Fibroblast of gingiva (primary cell): ENCODE data around the gene ATP5IF1.

Source experiments
- DNase-seq: peaks from one replicate; pipeline ENCODE4 v3.0.0-alpha.2; 2011; ENCODE audit warnings: low read depth

ATP5IF1 gene

GRCh38 chr1:28235755-28236655 lies at the start of gene ATP5IF1:
Gene ATP5IF1, plus strand, starts transcription at chr1:28236124. Its CDS starts 60 bp downstream, at chr1:28236184.
- peak; percentile 97 for DNase-seq

- no peak for DNase-seq
Observed at GRCh38 chr1:28190337-28190979, 45.5 kb upstream of the ATP5IF1 start.

GRCh38 chr1:28190996-28191645 lies 44.8 kb upstream of the ATP5IF1 start:
- no peak for DNase-seq

- DNase-seq = no peak
Observed at GRCh38 chr1:28193701-28194161, 42.2 kb upstream of the ATP5IF1 start.

GRCh38 chr1:28194326-28195035 lies 41.4 kb upstream of the ATP5IF1 start:
- no peak for DNase-seq

GRCh38 chr1:28195780-28196179 lies 40.1 kb upstream of the ATP5IF1 start:
- no peak for DNase-seq

- DNase-seq = no peak
Observed at GRCh38 chr1:28196330-28196729, 39.6 kb upstream of the ATP5IF1 start.

- no peak for DNase-seq
Observed at GRCh38 chr1:28197682-28198415, 38.1 kb upstream of the ATP5IF1 start.

GRCh38 chr1:28199328-28200233 lies 36.3 kb upstream of the ATP5IF1 start:
- DNase-seq = no peak

GRCh38 chr1:28200234-28200873 lies 35.6 kb upstream of the ATP5IF1 start:
- no peak for DNase-seq

GRCh38 chr1:28205243-28205642 lies 30.7 kb upstream of the ATP5IF1 start:
- DNase-seq = no peak

GRCh38 chr1:28208818-28209441 lies 27.0 kb upstream of the ATP5IF1 start:
- peak; percentile 55 for DNase-seq

GRCh38 chr1:28209700-28210099 lies 26.2 kb upstream of the ATP5IF1 start:
- no peak for DNase-seq

GRCh38 chr1:28213315-28213714 lies 22.6 kb upstream of the ATP5IF1 start:
- DNase-seq = no peak

GRCh38 chr1:28229089-28229488 lies 6.8 kb upstream of the ATP5IF1 start:
- no peak for DNase-seq

- no peak for DNase-seq
Observed at GRCh38 chr1:28229996-28230395, 5.9 kb upstream of the ATP5IF1 start.

- peak; percentile 90 for DNase-seq
Observed at GRCh38 chr1:28232558-28233263, 3.2 kb upstream of the ATP5IF1 start, which contains the start of gene DNAJC8. Gene DNAJC8, minus strand, starts transcription at chr1:28233029. Its CDS starts 31 bp downstream, at chr1:28232998.

GRCh38 chr1:28233264-28233606 lies 2.7 kb upstream of the ATP5IF1 start:
- no peak for DNase-seq
